Omental fat pad (tissue), 4 donors: Measurements from ENCODE around the gene RMND5A. TPM values are rescaled to one million over a fixed set of nuclear protein-coding genes. Genes with fewer than 3 reads are reported as not detected.

ENCODE experiments used
- ATAC-seq: fragments of 150-250 bp; one replicate; pipeline ENCODE4 v1.9.1; 2016; ENCODE audit warnings: mild to moderate bottlenecking, moderate library complexity; ENCODE audit not compliant: low FRiP score
- DNase-seq: peaks from one replicate; pipeline ENCODE4 v3.0.0-alpha.2; 2019; ENCODE audit warnings: low spot score
- CTCF ChIP-seq, 3 donors: fragments of 450-650 bp; IDR thresholded peaks; one replicate each; pipeline ENCODE4 v1.5.1; 2016 to 2017; ENCODE audit warnings: antibody characterized with exemption in 3 of 3, mild to moderate bottlenecking in 3 of 3, moderate library complexity in 2 of 3
- total RNA-seq, 4 donors: library from RNA; depleted of rRNA; stranded (reverse); fragments of >200 nt; gene quantifications; one replicate each; pipeline ENCODE4 v1.1.0, GENCODE V29; 2016

RMND5A gene
- total RNA-seq, 4 donors from 2014 or later = 30.6 to 55.6 (median 46.3) TPM

- no peak for ATAC-seq
- no peak for TF ChIP-seq CTCF (IDR thresholded peaks at IDR 0.05)
- no peak for DNase-seq
Observed at GRCh38 chr2:86790676-86791572, 70.8 kb downstream of the RMND5A start, which contains the start of gene CD8A. TSS of gene CD8A (minus strand) at chr2:86790913. CDS start at chr2:86790825, 88 bp downstream.

GRCh38 chr2:86791573-86791972 lies 71.5 kb downstream of the RMND5A start:
- TF ChIP-seq CTCF (IDR thresholded peaks at IDR 0.05) = no peak
- DNase-seq (no peak), ATAC-seq (no peak)

GRCh38 chr2:86793752-86794151 lies 73.7 kb downstream of the RMND5A start:
- no peak for TF ChIP-seq CTCF (IDR thresholded peaks at IDR 0.05)

GRCh38 chr2:86794861-86795260 lies 74.8 kb downstream of the RMND5A start:
- DNase-seq (no peak), ATAC-seq (no peak)
- no peak for TF ChIP-seq CTCF (IDR thresholded peaks at IDR 0.05)

More at GRCh38 chr2:86793752-86794151, 73.7 kb downstream of the RMND5A start:
- DNase-seq (no peak), ATAC-seq (no peak)

- TF ChIP-seq CTCF (IDR thresholded peaks at IDR 0.05) = no peak
- ATAC-seq = no peak
- DNase-seq = no peak
Observed at GRCh38 chr2:86800856-86801567, 80.9 kb downstream of the RMND5A start.

- TF ChIP-seq CTCF (IDR thresholded peaks at IDR 0.05) = no peak
- no peak for DNase-seq
- no peak for ATAC-seq
Observed at GRCh38 chr2:86806059-86806857, 86.2 kb downstream of the RMND5A start.
